ENCODE data around the gene PDE4B.
"Not testable (repeated sequence)": the region's sequence is repeated elsewhere in the genome, so short reads cannot be mapped to it uniquely, and the experiment has no call there.

GRCh38 chr1:65856591-65856990 lies 63.9 kb downstream of the PDE4B start:
- TF ChIP-seq, protein P1, sequence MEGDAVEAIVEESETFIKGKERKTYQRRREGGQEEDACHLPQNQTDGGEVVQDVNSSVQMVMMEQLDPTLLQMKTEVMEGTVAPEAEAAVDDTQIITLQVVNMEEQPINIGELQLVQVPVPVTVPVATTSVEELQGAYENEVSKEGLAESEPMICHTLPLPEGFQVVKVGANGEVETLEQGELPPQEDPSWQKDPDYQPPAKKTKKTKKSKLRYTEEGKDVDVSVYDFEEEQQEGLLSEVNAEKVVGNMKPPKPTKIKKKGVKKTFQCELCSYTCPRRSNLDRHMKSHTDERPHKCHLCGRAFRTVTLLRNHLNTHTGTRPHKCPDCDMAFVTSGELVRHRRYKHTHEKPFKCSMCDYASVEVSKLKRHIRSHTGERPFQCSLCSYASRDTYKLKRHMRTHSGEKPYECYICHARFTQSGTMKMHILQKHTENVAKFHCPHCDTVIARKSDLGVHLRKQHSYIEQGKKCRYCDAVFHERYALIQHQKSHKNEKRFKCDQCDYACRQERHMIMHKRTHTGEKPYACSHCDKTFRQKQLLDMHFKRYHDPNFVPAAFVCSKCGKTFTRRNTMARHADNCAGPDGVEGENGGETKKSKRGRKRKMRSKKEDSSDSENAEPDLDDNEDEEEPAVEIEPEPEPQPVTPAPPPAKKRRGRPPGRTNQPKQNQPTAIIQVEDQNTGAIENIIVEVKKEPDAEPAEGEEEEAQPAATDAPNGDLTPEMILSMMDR (conservative IDR thresholded peaks at IDR 0.05; ENCODE audit: low read length), result not testable (repeated sequence)
- TF ChIP-seq EZH2phosphoT487 (IDR thresholded peaks at IDR 0.05; ENCODE audit: borderline replicate concordance), result not testable (repeated sequence)

Measured in Loucy (cell line).